Activated CD4-positive, CD25-positive, alpha-beta regulatory T cell treated with anti-CD3 and anti-CD28 coated beads, Interleukin-2, amount 50 U/mL, for 16 hours (primary cell): ENCODE measurements around the gene RAB7B.
"Not testable (repeated sequence)": the region's sequence is repeated elsewhere in the genome, so short reads cannot be mapped to it uniquely, and the experiment has no call there.

Source experiments
- DNase-seq: peaks from one replicate; pipeline ENCODE4 v3.0.0-alpha.2; 2020; ENCODE audit warnings: low read depth, low spot score

RAB7B gene

GRCh38 chr1:205996641-205997040 is 6.6 kb downstream of the RAB7B start:
- not testable (repeated sequence) for DNase-seq

GRCh38 chr1:205994346-205994745 is 8.8 kb downstream of the RAB7B start:
- DNase-seq, result no peak

GRCh38 chr1:205993068-205993467 is 10.1 kb downstream of the RAB7B start:
- DNase-seq, result no peak

- DNase-seq, result no peak
These were observed 10.8 kb downstream of the RAB7B start for GRCh38 chr1:205992218-205992882.

- no peak for DNase-seq
These were observed 12.0 kb downstream of the RAB7B start for GRCh38 chr1:205991237-205991636.

GRCh38 chr1:205990226-205990625 is 13.0 kb downstream of the RAB7B start:
- no peak for DNase-seq

- DNase-seq, result no peak
These were observed 13.4 kb downstream of the RAB7B start for GRCh38 chr1:205989786-205990185.

- DNase-seq, result no peak
These were observed 14.6 kb downstream of the RAB7B start for GRCh38 chr1:205988585-205988995.

- DNase-seq, result no peak
These were observed 16.3 kb downstream of the RAB7B start for GRCh38 chr1:205986861-205987260.

GRCh38 chr1:205986292-205986691 is 16.9 kb downstream of the RAB7B start:
- no peak for DNase-seq

- DNase-seq, result no peak
These were observed 17.7 kb downstream of the RAB7B start for GRCh38 chr1:205985330-205986005.

- DNase-seq, result no peak
These were observed 19.1 kb downstream of the RAB7B start for GRCh38 chr1:205983925-205984725.

- no peak for DNase-seq
These were observed 21.9 kb downstream of the RAB7B start for GRCh38 chr1:205981257-205981656.

- DNase-seq, result no peak
These were observed 22.8 kb downstream of the RAB7B start for GRCh38 chr1:205980237-205980870.

- DNase-seq, result no peak
These were observed 23.9 kb downstream of the RAB7B start for GRCh38 chr1:205979301-205979700.

- no peak for DNase-seq
These were observed 24.5 kb downstream of the RAB7B start for GRCh38 chr1:205978676-205979075.

GRCh38 chr1:205977402-205978014 is 25.7 kb downstream of the RAB7B start:
- peak; percentile 46 for DNase-seq

- no peak for DNase-seq
These were observed 26.3 kb downstream of the RAB7B start for GRCh38 chr1:205976708-205977401.

- DNase-seq, result no peak
These were observed 27.2 kb downstream of the RAB7B start for GRCh38 chr1:205976036-205976435.

- no peak for DNase-seq
These were observed 27.7 kb downstream of the RAB7B start for GRCh38 chr1:205975387-205975998.

GRCh38 chr1:205974712-205975111 is 28.5 kb downstream of the RAB7B start:
- no peak for DNase-seq
